Measurements from ENCODE around the gene ZBTB38. TPM values are rescaled to one million over a fixed set of nuclear protein-coding genes. Genes with fewer than 3 reads are reported as not detected.

ZBTB38 gene
- total RNA-seq, 2 donors from 2014 or later: 62.9 to 72.6 TPM

DNA sequence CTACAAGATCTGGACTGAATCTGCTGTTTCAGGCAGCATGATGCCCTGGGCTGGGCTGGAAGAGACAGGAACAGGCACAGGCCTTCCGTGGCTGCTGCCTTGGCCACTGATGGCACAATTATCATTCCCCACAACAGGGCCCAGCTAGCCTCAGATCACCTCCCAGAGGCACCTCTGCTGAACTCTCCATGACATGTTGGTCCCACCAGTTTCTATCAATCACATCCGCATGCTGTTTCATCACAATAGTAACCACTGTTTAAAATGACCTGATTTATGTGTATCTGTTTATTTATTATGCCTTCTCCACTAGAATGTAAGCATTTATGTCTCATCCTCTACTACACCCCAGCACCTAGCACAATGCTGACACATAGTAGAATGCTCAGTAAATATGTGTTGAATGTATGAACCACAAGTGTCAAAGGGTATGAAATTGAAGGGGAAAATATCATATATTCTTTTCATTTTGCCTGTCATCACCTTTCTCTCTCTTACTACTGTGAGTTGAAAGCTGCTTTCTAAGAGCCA lies 32.7 kb upstream of the ZBTB38 start:
- ATAC-seq: peak in 1 of 2 donors; percentile 29
- intact Hi-C loops (cut with DNase I): no loop called here
- no peak for DNase-seq

DNA sequence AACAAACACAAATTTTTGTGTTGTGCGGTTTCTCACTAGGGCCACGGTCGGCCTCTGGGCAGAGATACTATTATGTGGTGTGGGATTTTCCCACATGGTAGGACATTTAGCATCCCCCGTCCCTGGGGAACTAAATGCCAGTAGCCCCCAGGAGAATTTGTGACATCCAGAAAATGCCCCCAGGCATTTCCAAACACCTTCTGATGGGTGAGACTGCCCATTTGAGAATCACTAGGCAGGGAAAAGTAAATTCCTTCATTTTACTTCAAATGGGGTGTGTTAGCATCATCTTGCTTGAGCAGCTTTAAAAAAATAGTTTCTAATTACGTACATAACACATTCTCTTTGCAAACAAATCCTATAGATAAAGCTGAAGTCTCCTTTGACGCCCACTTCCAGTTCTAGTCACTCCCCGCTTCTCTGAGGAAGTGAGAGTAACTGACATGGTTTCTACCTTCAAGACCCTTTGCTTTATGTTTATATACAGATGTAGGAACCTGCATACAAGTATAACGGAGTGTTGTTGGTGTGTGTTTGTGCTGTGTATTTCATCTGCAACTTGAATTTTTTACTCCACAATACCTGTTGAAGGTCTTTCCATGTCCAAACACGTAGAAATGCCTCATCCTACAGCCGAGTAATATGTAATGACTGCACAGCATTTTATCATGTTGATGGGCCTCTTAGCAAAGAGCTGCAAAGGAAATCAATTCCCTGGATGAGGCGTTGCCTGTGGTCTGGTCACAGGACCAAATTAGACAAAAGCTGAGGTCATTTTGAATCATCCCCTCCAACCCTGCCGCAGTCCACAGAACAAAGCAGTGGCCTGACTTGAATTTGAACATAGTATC lies 31.4 kb upstream of the ZBTB38 start:
- DNase-seq (no peak), ATAC-seq (peak in 1 of 2 donors; percentile 41)
- intact Hi-C loops (cut with DNase I): no loop called here

DNA sequence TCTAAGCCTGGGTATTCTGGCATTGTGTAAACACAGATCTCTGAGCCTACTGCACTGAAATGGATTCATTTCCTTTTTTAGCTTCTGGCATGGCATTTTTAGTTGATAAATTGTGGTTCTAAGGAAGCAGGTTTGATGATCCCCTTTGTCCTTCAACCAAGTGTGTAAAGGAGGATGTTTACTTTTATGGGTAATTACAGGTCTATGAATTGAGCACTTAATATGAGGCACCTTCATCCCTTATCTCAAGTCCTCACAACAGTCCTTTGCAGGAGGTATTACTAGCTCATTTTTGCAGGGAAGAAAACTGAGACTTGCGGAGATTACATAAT lies 30.8 kb upstream of the ZBTB38 start:
- no peak for DNase-seq
- ATAC-seq: no peak
- intact Hi-C loops (cut with DNase I): no loop called here

DNA sequence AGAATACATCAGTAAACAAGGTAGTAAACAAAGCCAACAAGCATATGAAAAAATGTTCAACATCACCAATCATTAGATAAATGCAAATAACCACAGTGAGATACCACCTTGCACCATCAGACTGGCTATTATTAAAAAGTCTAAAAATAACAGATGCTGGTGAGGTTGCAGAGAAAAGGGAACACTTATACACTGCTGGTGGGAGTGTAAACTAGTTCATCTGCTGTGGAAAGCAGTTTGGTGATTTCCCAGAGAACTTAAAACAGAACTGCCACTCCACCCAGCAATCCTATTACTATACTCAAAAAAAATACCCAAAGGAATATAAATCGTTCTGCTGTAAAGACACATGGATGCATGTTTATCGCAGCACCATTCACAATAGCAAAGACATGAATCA lies 30.3 kb upstream of the ZBTB38 start:
- intact Hi-C loops (cut with DNase I): no loop called here
- no peak for DNase-seq
- no peak for ATAC-seq

DNA sequence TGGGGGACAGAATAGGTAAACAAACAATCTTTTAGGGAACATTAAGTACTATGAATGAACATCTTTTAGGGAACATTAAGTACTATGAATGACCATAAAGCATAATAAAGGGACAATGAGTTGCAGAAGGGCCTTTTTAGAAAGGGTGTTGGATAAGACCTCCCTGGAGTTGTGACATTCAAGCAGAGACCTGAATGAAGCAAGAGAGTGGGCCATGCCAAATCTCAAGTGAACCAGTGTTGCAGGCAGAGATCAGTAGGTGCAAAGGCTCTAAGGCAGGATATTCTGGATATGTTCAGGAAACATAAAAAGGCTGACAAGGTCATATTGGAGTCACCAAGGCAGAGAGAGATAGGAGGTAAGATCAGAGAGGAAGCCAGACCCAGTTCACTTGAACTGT lies 29.4 kb upstream of the ZBTB38 start:
- peak in 1 of 2 donors; percentile 50 for ATAC-seq
- intact Hi-C loops (cut with DNase I): no loop called here
- no peak for DNase-seq

DNA sequence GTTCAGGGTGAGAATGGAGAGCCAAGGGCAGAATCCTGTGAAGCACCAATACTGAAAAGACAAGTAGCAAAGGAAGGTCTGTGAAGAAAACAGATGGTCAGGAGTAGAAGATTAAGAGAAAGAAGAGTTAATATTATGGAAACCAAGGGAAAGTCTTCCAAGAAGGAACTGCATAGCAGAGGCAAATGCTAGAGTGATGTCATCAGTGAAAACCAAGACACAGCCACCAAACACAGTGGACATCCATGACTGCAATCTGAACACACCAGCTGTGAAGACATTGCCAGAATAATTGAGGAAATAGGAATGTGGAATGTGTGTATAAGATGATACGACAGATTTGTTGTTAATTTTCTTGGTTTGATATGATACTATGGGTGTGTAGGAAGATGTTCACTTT lies 26.8 kb upstream of the ZBTB38 start:
- intact Hi-C loops (cut with DNase I): no loop called here
- DNase-seq (no peak), ATAC-seq (no peak)

DNA sequence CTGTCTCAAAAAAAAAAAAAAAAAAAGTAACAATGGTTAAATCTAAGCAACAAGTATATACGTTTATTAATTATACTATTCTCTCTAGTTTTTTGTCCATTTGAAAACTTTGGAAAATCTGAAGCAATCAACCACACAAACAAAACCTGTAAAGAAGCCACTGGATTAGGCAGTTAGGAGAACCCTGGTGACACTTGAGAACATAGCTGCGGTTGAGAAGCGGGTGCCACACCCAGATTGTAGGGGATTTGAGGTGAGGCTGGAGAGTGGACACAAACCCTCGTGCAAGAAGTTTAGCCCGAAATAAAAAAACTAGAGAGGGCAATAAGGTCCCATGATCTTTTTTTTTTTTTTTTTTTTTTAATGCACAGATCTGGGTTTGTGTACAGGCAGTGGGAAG lies 25.9 kb upstream of the ZBTB38 start:
- DNase-seq (no peak), ATAC-seq (no peak)
- intact Hi-C loops (cut with DNase I): no loop called here

DNA sequence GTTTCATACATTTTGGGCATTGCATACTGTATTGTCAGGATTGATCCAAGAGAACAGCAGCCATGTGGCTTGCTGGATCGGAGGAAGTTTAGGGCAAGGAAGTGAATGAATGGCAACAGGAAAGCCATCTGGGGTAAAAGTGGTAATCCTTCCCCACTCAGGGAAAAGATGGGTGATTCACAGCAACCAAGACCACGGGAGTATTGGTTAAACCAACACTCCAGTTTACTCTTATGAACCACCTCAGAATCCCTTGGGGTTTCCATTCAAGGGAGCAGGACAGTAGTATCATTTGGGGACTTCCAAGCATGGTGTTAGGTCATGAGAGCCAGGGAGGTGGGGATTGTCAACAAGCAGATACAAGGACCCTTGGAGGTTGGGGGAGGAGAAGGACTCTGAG lies 25.2 kb upstream of the ZBTB38 start:
- ATAC-seq: no peak
- DNase-seq: no peak
- intact Hi-C loops (cut with DNase I): no loop called here

DNA sequence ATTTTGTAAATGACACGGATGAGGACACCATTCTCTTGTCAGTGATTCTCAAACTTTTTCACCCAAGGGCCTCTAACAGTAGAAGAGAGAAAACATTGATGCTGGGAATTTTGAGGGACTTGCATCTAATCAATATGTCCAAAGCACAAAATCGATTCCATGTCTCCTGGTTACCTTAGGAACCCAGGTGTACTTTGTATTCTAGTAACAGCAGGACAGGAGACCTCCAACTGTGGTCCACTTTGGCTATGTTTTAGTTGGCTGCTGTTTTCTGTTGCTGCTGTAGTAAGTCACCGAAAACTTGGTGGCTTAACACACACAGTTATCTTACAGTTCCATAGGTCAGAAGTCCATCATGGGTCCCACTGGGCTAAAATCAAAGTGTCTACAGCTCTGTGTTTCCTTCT lies 24.4 kb upstream of the ZBTB38 start:
- no peak for DNase-seq
- intact Hi-C loops (cut with DNase I): no loop called here
- ATAC-seq: no peak

DNA sequence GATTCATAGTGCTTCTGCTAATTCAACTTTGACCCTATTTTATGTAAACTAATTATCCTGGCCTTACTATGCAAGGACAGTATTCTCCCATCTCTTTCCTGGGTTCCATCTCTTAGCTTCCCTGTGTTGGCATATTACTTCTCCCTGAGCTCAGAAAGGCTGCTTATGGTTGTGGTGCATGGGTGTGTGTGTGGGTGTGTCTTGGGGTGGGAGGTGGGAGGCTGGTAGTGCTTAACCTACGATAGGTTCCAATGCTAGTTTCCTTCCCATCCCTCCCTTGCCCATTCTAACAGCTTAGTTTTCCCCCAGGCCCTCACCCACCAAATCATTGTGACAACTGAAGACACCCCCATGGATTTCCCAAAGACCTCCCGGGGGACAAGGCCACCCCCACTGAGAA lies 22.8 kb upstream of the ZBTB38 start:
- ATAC-seq (no peak), DNase-seq (no peak)
- intact Hi-C loops (cut with DNase I): no loop called here

DNA sequence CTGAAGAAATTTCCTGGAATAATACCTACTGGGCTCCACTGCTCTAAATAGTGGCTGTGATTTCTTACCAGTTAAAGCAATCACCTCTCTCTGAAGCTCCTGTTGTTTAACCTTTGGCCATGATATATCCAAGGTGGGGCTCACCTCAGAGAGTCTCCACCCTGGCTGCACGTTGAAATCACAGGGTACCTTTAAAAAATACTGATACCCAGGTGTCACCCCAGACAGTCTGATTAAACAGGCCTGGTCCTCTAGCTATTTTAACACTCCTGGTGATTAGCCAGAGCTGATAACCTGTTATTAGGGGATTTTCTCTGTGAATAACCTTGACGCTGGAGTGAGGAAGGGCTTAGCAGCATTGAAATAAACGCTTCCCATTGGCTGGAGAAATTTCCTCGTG lies 22.3 kb upstream of the ZBTB38 start:
- no peak for ATAC-seq
- intact Hi-C loops (cut with DNase I): no loop called here
- DNase-seq: no peak

DNA sequence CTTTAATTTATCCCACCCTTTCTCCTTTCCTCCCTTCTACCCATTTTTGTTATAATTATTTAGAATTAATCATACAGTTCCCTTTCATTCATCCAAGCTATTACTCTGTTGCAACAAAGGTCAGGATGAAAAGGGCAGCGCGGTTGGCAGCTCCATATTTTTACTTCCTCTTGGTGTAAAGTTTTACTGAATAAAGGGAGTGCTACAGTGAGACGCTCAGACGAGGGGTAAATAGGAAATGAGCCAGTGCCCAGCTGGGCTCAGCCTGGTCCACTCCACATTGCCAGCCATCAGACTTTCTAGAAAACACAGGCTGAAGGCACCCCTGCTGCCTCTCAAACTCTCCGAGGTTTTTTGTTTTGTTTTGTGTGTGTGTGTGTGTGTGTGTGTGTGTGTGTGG lies 21.9 kb upstream of the ZBTB38 start:
- ATAC-seq (no peak), DNase-seq (no peak)
- intact Hi-C loops (cut with DNase I): no loop called here

DNA sequence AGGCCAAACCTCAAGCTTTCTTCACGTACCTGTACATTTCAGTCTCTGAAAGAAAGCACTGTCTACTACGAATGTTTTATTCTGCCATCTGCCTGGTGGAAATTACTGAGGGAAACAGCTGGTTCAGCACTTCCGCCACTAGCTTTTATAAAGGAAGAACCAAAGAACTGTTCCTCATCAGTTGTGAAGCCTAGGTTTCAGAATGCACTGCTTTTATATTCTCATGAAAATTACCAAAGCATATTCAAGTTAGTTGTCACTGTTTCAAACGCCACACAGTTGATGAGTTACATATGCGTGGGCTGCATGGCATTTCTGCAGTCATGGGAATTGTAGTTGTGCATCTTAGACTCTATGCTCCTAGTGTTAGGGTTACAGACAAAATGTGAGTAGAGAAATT lies 21.5 kb upstream of the ZBTB38 start:
- DNase-seq: no peak
- intact Hi-C loops (cut with DNase I): no loop called here
- ATAC-seq: no peak

DNA sequence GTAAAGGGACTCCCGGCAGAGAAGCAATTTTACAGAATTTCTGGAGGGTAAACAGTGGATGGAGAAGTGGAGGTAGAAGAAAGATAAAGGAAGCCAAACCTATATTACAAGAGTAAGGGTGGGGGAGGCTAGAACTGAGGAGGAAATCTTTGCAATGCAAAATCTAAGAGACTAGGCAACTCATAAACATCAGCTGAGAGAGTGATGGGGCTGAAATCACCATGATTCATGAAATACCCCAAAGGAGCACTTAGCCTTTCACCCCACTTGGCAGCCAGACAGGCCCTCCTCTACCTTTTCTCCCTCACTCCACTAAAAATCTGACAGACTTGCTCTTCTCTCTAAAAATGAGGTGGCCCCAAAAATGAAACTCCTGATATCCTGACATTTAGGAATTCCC lies 19.5 kb upstream of the ZBTB38 start:
- intact Hi-C loops (cut with DNase I): no loop called here
- no peak for ATAC-seq
- DNase-seq: no peak

DNA sequence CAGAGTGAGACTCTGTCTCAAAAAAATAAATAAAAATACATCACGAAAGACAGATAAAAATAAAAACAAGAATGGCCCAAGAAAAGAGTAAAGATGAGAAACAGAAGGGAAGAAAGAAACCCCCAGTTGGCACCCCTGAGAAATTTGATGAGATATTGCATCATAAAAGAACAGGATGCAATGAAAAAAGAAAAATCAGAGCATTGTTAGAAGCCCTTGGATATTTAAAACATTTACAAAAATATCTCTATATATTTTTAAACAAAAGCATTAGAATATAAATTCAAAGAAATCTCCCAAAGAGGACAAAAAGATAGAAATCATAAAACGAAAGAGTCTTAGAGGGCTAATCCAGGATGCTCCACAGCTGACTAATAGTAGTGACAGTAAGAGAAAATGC lies 18.6 kb upstream of the ZBTB38 start:
- no peak for DNase-seq
- ATAC-seq: no peak
- intact Hi-C loops (cut with DNase I): no loop called here

DNA sequence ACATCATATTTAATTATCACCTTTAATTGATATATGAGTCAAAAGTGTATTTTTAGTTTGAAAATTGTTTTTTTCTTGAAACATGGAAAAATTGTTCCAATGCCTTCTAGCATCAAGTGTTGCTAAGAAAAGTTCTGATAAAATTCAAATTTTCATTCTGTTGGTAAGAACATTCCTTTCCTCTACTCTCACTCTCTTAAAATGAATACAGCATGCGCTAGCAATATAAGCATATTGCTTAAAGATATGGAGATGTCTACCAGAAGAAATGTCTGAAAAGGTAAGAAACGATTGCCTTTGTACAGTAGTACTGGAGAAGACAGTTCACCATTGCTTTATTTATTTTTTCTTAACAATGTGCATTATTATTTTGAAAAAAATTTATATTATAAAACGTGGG lies 17.6 kb upstream of the ZBTB38 start:
- ATAC-seq (no peak), DNase-seq (no peak)
- intact Hi-C loops (cut with DNase I): no loop called here

DNA sequence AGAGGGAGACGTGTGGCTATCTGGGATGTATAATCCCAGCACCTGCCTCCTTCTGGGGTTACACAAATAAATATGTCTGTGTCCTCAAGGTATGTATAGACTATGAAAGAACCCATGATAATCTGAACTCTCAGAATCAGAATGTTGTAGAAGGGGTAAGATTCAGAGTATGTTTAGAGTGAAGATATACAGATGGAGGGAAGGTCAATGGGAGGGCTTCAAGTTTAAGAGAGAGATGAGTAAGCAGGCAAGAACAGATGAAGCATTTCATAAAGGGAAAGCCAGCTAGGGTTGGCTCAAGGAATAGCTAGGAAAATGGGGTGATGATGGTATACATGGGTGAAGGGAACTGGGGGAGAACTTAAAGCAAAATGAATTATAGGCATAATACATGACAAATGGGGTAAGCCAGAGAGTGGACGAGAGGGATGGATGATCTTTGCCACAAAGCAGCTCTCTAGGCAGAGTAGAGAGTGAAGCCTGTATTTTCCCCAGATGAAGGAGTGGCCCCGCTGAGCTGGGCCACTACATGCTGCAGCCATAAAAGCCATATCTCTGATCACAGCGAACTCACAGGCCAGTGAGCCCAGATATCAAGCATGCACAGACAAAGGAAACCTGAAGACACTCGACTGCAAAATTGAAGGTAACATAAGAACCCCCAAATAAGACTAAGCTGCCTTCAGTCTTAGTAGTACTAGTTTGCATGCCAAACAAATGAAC lies 15.9 kb upstream of the ZBTB38 start:
- ATAC-seq (no peak), DNase-seq (no peak)
- intact Hi-C loops (cut with DNase I): no loop called here

DNA sequence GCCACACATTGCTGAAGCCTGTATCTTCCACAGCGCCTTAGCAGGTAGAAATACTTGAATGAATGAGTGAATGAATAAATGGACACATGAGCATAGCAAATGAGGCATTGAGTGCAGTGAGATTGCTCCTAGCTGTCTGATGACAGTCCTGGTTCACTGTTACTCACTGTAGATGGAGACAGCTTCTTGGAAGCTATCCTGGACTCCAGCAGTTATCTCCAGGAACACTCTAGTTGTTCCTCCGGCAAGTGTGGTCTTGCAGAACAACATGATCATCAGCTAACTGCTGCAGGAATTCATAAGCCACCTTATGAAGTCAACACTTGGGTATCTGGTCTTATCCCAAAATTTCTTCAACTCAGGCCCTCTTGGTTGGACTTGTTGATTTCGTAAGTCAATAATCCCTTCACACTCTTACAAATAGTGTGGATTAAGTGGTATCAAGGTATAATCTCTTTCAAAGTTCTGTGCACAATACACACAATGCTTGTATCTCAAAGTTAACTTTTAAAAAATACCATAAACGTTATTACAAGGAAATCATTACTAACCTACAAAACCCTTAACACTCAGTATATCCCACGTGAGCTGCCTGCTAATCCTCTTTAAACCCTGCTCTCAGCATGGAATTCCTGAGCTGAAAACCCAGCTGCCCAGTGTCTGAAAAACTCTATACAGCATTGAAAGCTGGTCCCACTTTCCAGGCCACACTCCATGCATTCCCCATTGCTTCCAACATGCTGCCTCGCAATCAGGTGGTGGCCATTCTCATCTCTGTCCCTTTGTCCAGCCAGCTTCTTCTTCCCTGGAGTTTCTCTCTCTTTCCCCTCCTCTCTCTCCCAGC lies 14.4 kb upstream of the ZBTB38 start:
- peak in 1 of 2 donors; percentile 77 for ATAC-seq

DNA sequence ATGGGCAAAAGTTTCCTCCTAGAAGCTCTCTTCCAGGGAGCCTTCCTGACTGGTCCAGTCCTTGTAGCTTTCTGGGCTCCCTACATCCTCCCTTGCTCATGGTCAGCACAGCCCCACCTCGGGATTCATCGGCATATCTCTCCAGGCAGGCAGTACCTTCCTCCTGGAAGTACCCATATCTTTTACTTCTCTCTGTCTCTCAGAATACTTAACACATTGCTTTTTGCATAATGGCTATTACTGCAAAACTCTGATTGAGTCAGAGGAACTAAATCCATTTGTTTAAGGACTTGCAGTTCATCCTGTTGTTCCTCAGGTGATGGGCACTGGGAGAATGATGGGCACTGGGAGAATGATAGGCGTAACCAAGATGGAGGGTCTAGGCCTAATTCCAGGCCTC lies 13.8 kb upstream of the ZBTB38 start:
- intact Hi-C loops (cut with DNase I): no loop called here
- DNase-seq (no peak), ATAC-seq (no peak)

More for the DNA sequence above, 14.4 kb upstream of the ZBTB38 start:
- intact Hi-C loops (cut with DNase I): no loop called here
- no peak for DNase-seq

DNA sequence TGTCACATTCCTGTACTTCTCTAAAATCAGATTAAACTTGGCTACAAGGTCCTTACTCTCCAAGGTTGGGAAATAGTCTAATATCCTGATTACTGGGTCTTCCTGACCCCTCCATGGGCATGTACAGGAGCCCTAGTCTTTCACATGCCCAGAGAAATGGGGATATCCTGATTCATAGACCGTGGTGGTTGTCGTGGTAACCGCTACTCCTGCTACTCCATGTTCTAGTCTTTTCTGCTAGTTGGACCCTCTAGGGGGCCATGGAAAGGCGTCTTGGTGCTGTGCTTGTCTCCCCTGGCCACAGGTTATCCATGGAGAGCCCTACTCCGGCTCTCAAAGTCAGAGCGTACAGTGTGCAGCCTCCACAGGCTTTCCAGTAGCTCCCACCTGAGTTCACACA lies 13.1 kb upstream of the ZBTB38 start:
- intact Hi-C loops (cut with DNase I): no loop called here
- no peak for ATAC-seq
- no peak for DNase-seq

All from left cardiac atrium (tissue), 4 donors.